NCI-H524 treated with DMSO at 0.1 percent for 48 hours (cell line): Measurements from ENCODE around the gene GJA3.

Experiments used
- DNase-seq: peaks from one replicate; lab custom pipeline; 2025; lab: John Stamatoyannopoulos, UW

GJA3 gene

DNA sequence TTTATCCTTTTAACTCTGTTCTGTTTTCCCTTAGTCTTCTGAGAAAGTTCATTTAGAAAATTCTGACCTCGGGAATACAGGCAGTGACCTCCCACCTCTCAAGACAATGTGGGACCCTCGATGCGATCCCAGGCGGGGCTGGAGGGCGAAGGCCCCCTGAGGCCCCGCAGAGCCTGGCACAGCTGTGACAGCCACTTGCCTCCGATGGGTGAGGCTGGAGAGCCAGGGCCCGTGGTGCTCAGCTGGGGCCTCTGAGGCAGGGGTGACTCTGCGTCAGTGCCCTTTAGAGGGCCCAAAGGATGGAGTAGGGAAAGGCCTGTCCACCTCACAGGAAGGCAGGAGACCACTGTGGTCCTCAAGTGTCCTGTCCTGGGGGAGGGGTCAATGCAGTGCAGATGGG is 10.3 kb downstream of the GJA3 start:
- no peak for DNase-seq

DNA sequence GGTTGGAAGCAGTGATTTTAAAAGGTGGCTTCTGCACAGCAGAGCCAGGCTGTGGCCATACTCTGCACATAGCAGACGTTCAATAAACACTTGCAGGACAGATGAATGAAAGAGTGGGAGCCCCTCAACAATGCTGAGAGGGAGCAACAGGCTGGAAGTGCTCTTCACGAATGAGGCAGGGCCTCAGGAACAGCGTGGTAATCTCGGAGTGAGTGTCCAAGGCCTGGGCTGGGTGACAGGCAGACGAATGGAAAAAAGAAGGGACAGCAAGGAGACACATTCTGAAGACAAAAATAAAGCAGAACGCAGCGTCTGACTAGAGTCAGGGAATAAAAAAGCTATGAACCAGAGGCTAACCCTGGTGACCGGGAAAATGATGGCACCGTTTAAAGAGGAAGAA is 11.1 kb downstream of the GJA3 start:
- DNase-seq: no peak

DNA sequence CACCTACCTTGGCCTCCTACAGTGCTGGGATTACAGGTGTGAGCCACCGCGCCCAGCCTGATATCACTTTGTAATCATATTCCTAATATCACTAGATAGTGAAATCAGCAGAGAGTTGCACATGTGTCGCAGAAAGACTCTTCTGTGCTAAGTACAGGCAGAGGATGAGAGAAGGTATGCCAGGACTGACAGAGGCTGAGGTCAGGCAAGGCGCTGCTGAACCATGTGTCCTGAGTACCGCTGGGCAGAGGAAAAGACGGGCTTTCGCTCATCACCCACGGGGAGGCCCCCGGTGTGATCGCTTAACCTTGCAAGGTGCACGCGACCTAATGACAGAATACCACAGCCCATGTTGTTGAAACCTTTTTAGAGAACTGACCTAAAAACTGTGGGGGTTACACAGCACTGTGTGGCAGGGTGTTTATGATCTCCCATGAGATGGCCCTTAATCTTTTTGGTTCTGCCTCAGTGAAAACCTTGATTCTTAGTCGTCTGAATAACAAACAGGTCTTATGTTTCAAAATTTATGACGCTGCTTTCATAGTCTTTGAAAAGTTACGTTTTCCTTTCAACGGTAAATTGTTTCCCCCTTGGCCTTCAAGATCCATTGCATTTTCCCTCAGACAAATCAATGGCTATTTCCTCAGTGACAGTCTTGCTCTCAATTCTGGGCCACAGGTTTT is 12.2 kb downstream of the GJA3 start:
- DNase-seq: no peak

DNA sequence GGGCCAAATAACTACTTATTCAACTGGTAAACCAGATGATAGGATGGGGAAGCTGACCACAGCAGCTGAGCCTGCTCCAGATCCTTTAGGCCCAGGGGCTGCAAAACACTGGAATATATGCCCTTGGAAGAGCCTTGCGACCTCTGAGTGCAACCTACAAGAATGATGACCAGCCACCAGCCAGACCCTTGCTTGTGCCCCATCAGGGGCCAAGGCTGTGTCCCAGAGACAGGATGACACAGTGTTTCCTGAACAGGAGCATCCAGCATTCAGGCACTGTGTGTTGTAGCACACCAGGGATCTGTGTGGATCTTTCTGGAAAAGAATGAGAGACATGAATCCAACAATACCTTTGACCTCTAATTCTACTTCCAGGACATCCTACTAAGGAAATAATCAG is 14.5 kb downstream of the GJA3 start:
- DNase-seq: no peak

DNA sequence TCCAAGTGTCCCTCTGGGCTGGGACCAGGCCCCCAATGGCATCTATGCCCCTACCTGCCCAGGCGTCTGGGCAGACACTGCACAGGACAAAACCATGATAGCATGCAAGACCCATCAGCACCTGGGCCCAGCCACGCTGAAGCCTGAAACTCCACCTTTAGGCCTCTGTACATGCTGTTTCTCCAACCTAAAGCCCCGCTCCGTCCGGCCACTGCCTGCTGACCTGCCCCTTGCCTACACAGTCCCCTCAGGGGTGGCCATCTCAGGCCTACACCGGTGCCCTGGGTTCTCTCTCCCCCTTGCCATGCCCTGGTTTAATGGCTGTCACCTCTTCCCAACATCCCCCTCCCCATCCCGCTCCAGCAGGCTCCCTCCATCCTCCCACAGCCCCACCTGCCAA is 15.3 kb downstream of the GJA3 start:
- DNase-seq: no peak

DNA sequence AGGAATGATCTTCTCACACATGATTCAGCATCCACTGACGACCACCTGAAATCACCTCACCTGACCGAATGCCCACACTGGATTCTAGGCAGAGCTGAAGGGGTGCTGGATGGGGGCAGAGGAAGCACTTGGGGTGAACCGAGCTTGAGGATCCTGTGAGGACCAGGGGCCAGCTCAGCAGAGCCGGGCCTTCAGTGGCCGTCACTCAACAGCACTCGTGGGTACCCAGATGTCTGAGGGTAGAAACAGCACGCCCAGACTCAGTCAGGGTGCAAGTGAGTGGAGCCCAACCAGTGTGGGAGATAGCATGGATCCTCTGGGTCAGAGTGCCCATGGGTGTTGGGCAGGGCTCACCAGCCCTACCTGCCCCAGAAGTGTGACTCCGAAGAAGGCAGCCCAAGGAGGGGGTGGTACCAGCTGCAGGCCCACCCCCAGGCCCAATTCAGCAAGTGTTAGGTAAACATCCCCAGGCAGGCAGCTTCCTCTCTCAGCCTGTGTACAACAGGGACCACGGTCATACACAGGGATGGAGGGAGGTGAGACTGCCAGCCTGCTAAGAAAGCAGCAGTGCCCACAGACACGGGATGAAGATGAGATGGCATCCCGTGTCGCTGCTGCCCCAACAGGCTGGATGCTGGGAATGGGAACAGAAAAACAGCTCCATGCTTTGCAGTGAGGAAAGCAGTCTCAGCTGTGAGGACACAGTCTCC is 16.6 kb downstream of the GJA3 start:
- DNase-seq: no peak

DNA sequence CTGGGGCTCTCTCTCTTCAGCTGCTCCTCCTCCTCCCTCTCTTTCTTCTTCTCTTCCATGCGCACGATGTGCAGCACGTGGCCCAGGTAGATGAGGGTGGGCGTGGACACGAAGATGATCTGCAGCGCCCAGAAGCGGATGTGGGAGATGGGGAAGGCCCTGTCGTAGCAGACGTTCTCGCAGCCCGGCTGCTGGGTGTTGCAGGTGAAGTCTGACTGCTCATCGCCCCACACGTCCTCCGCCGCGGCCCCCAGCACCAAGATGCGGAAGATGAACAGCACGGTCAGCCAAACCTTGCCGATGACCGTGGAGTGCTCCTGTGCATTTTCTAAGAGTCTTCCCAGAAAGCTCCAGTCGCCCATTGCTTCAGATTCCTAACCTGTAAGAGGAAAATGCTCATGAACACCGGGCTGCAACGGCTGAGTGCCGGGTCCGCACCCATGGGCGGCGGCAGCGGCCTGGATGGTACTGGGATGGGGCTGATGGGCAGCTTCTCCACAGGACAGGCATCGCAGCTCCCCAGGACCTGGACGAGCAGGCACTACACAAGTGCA is 17.8 kb downstream of the GJA3 start:
- no peak for DNase-seq

DNA sequence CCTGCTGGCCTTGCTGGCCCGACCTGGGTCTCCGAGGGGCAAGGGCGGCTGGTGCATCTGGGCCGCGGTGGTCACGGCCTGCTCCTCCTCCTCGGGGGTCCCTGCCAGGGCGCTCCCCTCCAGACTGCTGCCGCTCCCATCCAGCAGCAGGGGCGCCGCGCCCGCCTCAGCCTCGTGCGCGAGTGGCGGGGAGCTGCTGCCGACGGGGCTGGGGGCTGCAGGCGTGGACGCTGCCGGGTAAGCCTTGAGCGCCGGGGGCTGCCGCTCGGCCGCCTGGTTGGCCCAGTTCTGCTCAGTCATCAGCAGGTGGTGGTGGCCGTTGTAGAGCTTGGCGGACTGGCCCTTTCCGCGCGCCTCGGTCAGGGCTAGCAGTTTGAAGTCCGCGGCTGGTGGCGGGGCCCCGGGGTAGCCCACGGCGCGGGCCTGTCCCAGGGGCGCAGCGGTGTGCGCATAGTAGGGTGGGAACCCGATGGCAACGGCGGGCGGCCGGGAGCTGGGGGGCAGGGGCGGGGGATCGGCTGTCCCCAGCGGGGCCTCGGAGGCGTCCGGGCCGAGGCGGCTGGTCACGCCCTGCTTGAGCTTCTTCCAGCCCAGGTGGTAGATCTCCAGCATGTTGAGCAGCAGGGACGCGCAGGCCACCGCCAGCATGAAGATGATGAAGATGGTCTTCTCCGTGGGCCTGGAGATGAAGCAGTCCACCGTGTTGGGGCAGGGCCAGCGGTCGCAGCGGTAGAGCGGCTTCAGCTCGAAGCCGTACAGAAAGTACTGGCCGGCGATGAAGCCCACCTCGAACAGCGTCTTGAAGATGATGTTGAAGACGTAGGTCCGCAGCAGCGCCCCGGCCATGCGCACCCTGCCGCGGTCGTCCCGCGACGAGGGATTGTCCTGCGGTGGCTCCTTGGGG is 18.6 kb downstream of the GJA3 start:
- no peak for DNase-seq

DNA sequence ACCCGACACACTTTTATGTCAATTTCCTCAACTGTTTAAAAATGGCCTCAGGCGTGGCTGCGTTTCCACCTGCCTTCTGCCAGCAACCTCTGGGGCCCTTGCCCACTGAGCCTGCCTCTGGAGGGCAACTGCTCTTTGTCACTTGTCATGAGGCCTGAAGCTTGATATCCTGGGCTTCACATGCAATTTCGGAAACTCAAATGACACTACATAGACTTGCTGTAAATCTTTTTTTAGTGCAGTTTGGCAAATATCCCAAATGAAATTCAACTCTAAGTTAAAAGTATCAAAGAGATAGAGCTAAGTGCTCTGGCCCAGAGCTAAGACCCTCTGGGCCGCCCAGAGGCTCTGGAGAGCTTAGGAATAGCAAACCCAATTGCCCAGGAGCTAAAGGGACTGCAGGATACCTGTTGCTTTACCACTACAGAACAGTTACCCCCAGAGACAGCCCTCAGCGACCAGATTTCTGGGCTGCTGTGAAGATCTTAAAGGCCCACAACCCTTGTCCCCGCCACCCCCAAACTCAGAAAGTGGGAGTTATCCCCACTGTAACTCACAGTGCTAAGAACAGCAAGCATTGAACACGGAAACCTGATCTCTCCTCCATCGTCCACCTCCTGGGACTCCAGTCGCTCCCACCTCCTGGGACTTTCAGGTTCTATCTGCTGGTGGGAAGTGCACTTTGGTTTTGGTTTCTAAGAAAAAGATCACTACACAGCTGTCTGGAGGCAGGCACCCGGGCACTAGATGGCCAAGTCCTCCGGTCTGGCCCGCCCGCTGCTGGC is 19.4 kb downstream of the GJA3 start:
- no peak for DNase-seq

DNA sequence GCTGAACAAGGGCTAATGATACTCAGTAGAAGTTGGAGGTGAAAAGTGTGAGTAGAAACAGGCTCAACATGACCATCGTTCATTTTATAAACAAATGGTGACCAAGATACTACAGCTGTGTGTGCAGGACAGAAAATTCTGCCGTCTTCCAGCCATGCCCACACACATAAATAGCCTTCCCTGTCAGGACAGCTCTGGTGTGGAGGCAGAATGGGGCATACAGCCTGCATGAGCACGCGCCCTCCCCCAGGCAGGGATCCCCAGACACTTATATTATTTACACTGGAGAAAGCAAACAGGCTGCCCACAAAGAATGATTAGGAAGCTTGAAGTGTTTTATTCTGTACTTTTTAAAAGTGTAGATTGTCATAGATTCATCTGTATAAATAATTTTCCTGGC is 20.4 kb downstream of the GJA3 start:
- no peak for DNase-seq

DNA sequence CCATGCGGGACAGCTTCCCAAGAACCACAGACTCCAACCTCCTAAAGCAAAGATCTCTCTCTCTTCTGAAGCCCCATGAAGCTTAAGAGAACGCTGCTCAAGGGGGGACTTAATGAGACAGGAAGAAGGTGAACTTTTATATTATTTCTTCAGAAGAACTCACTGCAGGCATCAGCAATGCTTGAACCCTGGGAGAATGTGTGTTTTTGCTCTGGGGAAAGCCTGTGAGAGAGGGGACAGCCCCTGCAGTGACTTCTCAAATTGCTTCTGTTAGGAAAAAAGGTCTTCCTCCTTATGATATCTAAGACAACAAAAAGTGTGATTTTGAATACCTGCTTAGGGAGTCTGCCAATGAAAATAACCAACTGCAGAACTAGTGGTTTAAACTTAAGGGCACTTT is 23.0 kb downstream of the GJA3 start:
- no peak for DNase-seq

DNA sequence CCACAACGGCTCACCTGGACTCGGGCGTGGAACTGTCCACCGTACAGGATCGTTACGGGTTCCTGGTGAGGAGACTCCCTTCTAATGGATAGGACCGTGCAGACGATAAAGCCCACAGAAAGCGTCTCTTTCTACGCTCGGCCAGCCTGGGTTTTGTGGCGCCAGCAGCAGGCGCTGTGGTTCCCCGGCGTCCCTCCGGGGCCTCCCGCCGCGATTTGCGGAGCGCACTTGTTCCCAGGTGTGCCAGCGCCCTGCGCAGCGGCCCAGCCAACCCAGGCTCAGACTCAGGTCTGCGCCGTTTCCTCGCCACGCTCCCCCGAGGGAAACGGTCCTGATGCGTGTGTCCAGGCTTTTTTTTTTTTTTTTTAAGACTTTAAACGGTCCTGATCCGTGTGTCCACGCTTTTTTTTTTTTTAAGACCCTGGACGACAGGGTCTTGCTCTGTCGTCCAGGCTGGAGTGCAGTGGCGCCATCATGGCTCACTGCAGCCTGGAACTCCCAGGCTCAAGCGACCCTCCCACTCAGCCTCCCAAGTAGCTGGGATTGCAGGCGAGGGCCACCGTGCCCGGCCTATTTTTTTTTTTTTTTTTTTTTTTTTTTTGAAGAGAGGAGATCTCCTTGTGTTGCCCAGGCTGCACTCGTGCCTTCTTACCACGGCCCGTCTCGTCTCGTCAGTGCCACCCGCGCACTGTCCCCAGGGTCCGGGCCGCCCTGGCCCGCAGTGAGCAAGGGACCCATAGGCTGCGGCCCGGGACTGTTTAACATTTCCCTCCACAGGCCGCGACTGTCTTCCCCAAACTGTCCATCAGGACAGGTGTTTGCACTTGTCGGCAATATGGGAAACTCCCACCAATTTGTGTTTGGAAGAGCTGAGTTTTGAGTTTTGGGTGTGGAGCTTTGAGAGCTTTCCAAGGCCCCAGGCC is 23.8 kb downstream of the GJA3 start:
- DNase-seq: no peak

DNA sequence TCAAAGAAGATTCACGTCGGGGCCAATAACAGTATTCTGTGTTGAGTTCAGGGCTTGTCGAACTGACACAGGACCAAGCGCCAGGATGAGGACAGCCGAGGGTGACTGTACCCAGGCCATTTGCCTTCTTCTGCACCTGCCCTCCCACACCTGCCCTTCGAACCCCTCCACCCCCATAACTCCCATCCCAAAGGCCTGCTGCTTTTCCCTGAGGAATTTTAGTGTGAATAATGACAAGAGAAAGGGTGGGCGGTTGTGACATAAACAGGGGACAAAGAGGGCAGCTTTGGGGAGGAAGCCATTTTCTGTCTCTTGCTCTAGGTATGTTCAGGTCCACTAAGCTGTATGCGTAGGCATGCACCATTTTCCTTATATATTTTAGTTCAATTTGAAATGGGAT is 26.1 kb downstream of the GJA3 start:
- DNase-seq: no peak

DNA sequence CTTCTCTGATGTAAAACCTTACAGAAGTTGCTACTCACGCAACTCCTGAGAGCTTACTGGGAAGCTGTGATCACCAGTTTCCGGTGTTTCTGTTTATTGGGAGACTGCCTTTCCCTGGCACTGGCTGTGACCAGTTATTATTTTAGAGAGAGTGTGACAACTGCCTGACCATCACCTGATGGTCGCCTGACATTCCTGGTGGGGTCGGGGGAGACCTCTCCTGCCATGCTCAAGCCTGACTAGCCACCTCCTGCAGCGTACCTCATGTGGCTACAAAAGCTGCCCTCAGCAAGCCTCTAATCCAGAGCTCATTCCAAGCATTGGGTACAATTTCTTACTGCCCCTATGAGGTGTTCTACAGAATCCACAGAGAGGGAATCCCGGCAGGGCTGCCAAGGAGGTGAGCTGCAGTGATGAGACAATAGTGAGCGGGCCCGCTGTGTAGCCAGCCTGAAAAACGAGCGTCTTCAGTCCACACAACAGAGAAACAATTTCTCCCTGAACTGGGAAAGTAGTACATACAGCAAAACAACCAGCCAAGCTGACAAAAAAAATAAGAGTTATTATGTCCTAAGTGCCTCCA is 28.7 kb downstream of the GJA3 start:
- DNase-seq: no peak

DNA sequence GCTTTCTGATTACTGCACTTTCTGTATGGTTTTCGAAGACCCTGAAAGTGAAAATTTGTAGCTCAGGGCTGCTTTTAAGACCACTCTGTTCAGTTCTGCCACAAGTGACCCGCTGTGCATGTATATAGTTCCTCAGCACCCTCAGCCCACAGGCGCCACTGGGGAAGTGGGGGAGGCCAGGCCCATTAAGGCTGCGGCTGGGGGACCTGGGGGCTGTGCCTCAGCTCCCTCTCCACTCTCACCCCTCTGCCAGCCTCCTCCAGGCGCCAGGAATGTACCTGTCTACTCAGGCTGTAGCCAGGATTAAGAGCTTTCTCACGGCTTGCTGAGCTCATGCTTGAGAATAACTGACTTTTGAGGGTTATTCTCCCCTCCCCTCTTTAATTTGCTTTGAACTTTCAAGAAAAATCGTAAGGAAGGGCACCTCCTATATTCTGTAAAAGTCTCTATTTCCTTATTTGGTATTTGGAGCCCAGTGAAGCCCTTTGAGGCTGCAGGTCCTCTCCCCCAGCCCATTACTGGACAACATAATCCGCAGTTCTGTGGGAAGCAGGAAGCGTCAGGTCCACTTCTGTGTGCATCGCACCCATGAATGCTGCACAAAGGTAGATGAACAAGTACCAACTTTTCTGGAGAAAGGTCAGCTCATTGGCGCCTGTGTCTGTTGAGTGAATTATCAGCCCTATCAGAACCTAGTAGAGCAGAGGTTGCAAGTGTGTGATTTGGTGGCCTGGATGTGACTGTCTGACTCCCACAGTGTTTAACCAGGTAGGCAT is 29.6 kb downstream of the GJA3 start:
- no peak for DNase-seq

DNA sequence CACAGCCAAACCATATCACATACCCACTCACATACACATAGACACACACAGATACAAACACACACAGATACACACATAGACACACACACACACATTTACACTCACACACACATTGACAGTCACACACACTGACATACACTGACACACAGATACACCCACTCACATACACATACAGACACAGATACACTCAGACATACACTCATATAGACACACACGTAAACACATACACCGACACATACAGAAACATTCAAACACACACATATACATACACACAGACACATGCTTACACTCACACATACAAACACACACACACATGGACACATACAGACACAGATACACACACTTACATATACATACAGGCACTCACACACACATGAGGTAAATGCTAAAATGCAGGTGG is 30.2 kb downstream of the GJA3 start:
- DNase-seq: no peak

DNA sequence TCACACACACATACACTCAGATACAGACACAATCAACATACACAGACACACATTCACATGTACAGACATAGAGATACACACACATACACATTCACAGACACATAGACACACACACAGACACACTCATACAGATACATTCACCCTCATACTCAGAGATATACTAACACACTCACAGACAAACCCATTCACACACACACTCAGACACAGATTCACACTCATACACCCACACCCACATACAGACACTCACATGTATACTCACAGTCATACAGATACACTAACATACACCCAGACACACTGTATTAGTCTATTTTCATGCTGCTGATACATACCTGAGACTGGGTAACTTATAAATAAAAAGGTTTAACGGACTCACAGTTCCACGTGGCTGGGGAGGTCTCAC is 30.8 kb downstream of the GJA3 start:
- no peak for DNase-seq

DNA sequence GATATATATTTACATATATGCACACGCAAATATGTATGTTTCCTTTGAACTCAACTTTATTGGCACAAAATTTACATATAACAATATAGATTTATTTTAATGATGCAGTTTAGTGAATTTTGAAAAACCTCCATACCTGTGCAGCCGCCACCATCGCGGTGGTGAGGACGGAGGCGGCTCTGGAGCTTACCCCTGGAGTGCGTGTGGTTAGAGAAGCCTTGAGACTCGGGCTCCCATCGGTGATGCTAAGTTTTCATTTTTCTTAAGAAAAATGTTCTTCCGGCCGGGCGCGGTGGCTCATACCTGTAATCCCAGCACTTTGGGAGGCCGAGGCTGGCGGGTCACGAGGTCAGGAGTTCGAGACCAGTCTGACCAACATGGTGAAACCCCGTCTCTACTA is 31.8 kb downstream of the GJA3 start:
- DNase-seq: no peak

DNA sequence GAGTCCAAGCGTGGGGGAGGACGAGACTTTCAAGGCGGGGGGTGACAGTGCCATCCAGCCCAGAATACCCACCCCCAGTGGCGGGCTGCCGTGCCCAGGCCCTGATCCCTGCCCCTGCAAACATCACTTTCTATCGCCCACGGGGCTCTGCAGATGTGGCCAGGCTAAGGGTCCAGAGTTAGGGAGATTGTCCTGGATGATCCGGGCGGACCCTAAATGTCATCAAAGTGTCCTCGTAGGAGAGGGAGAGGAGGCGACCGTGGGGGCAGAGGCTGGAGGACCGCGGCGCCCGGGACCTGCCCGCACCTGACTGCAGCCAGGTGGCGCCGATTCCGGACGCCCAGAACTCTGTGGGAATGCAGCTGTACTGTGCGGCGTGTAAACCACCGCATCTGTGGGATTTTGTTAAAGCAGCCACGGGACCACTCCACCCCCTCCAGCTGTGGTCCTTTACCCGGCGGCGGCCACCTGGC is 32.4 kb downstream of the GJA3 start:
- no peak for DNase-seq
